AG10803 (cell line): Measurements from ENCODE around the gene XNDC1N.

Experiments
- DNase-seq: peaks from one replicate; pipeline ENCODE4 v3.0.0; 2010; ENCODE audit warnings: low read depth
- H3K4me3 ChIP-seq: 2 replicates; pipeline ENCODE4 v1.5.1; 2011; ENCODE audit warnings: mild to moderate bottlenecking, low read length, control low read depth
- TF ChIP-seq, protein P1 (sequence below): conservative IDR thresholded peaks from 2 replicates; pipeline ENCODE4 v1.5.1; 2011; ENCODE audit warnings: mild to moderate bottlenecking, low read length, control low read depth, inconsistent platforms

The XNDC1N gene

DNA sequence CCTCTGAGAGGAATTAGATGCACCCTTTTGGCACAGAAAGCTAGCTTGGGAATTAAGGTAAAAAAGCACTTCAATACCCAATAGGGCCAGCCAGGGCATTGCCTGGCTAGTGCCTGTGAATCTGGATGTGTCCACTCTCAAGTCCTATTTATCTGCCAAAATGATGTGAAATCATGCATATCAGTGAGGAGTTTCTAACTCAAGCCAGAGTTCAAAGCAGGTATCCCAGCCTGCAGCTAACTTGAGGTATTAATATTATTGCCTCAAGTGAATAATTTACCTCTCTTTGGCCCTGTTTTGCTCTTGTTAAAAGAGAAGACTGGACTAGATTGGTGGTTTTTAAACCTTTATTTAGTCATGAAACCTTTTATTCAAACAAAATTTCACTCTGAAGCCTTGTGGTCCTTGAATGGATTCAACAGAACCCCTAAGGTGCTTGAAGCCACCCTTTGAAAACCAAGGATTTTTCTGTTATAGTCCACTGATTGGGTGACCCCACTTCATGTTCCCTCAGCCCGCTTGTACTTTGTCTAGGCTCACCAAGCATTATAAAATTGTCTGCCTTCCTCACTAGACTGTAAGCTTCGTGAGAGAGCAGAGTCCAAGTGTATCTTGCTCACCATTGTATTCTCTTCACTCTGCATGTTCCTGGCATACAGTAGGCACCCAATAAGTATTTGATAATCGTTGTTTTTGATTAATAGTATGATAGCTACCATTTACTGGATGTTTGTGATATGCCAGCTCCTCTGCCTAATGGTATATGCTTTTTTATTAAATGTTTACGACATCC lies 4.9 kb upstream of the XNDC1N start:
- no peak overlapping the region for H3K4me3 ChIP-seq
- TF ChIP-seq, protein P1, sequence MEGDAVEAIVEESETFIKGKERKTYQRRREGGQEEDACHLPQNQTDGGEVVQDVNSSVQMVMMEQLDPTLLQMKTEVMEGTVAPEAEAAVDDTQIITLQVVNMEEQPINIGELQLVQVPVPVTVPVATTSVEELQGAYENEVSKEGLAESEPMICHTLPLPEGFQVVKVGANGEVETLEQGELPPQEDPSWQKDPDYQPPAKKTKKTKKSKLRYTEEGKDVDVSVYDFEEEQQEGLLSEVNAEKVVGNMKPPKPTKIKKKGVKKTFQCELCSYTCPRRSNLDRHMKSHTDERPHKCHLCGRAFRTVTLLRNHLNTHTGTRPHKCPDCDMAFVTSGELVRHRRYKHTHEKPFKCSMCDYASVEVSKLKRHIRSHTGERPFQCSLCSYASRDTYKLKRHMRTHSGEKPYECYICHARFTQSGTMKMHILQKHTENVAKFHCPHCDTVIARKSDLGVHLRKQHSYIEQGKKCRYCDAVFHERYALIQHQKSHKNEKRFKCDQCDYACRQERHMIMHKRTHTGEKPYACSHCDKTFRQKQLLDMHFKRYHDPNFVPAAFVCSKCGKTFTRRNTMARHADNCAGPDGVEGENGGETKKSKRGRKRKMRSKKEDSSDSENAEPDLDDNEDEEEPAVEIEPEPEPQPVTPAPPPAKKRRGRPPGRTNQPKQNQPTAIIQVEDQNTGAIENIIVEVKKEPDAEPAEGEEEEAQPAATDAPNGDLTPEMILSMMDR, result no peak

DNA sequence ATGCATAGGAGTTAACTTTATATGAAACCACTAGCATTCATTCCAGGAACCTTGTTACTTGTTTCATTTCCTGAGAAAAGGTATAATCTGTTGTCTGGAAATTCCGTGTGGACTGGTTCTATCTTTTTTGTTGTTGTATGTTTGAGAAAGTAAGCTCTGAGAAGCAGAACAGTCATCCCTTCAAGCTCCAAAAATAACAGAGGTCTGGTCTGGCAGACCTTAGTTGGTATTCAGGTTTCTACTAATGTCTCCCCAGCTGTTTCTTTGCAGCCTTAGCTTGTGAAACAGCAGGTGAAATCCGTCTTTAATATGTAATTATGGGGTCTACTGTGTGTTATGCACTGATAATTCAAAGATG lies 2.8 kb upstream of the XNDC1N start:
- TF ChIP-seq, protein P1, result no peak
- no peak for DNase-seq
- no peak overlapping the region for H3K4me3 ChIP-seq

More for the DNA sequence above, 4.9 kb upstream of the XNDC1N start:
- DNase-seq, result no peak

DNA sequence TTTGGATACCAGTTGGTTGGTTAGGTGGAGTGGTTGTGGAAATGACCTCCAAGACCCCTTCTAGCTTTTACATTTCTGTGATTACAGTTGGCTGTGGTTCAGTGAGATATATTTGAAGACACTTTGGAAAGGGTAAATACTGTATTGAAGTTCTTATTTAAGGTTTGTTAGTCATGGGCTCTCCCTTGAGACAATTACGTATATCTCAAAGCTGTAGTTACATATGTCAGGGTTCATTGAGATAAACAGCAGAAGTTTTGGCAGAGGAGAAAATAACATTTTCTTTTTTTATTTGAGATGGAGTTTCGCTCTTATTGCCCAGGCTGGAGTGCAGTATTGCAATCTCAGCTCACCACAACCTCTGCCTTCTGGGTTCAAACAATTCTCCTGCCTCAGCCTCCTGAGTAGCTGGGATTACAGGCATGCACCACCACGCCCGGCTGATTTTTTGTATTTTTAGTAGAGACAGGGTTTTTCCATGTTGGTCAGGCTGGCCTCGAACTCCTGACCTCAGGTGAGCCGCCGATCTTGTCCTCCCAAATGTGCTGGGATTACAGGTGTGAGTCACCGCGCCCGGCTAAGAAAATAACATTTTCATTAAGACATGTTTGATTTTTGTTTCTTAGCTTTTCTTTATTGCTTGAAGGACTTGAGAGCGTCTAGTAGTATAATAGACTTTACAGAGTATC lies 2.3 kb upstream of the XNDC1N start:
- TF ChIP-seq, protein P1, result no peak
- H3K4me3 ChIP-seq, result no peak overlapping the region; the same call in 1 of the 2 replicates

DNA sequence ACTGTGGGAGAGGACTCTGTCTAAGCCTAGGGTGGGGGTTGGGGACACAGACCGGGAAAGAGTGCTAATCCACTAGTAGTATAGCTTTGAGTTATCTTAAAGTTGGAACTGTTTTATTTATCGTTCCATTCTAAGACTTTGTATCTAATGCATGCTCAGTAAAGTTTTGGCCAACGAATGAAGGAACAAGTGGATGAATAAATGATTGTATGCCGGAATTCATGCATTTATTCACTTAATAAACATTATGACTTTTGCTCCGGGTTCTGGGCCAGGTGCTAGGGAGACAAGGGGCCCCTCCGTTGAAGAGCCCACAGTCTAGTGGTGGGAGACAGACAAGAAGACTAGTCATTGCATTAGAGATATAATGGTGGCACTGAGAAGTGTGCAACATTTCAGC lies 1.1 kb upstream of the XNDC1N start:
- TF ChIP-seq, protein P1, result no peak
- H3K4me3 ChIP-seq, result peak overlapping the region; percentile 100
- DNase-seq, result no peak

More for the DNA sequence above, 2.3 kb upstream of the XNDC1N start:
- no peak for DNase-seq

DNA sequence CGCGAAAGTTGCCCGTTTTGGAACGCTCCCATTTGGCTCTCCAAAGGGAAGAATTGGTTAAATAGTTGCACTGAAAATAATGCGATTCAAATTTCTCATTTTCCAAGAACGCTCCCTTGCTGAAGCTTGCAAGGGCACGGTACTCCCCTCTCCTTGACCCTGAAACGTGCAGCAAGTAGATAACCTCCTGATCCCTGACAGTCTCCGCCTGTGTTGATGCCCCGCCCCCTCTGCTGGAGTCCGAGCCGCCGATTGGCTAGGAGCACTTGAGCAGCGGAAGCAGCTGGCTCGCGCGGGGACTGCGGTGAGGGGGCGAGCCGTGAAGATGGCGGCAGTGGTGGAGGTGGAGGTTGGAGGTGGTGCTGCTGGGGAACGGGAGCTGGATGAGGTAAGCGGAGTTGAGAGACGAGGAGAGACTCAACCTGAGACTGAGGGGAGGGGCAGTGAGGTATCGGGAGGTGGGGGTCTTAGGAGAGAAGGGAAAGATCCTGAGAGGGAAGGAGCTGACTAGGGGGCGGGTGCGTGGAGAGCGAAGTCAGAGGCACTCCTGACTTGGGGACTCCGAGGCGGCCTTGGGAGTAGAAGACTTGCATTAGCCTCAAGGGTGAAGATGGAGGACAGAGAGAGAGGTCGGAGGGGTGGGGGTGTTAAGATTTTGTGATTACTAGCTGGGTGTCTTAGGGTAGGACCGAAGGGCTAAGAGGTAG lies 496 bp upstream of the XNDC1N start, which contains the start of gene RNF121:
Gene RNF121 (plus strand): TSS at position 310 of the 707 bp plus-strand sequence. CDS start 16 bp downstream, at position 326.
- peak; percentile 95 for DNase-seq
- H3K4me3 ChIP-seq, result peak within 1 kb of the TSS; percentile 100
- TF ChIP-seq, protein P1, result no peak

DNA sequence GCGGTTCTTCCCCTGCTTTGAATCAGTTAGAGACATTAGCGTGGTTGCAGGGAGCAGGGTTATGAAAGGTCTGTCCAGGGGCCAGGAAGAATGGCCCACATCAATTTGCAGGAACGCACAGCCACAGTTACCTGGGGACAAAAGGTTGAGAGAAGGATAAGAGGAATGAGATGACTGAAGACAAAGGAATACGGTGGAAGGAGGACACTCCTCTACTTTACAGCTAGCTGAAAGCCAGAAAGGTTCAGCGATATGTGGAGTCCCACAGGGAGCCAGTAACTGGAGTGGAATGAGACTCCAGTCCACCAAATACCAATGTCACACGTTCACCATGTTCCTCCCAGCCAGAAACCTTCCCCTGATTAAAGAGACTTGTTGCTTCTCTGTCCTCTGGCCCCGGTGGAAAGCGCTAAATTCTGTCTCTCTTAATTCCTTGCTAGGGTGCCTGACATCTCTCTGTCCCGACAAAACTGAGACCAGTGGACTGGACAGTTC lies 10.7 kb downstream of the XNDC1N start:
- no peak overlapping the region for H3K4me3 ChIP-seq
- TF ChIP-seq, protein P1, result no peak
- no peak for DNase-seq
